ENCODE measurements around the gene MVB12B.

The MVB12B gene

GRCh38 chr9:126522612-126523356 lies 196.2 kb downstream of the MVB12B start:
- Histone ChIP-seq H3K27me3 (ENCODE audit: insufficient read depth, low read depth, severe bottlenecking) (no peaks in the 10 kb centered on the region), H3K9me3 (ENCODE audit: severe bottlenecking) (no peaks in the 10 kb centered on the region), H3K4me3 (ENCODE audit: low read depth, low read length) (no peak overlapping the region), H3K27ac (no peak overlapping the region), H3K36me3 (no peaks in the 10 kb centered on the region)
- TF ChIP-seq CTCF (IDR thresholded peaks at IDR 0.05; ENCODE audit: low read depth, low read length) = no peak
- no peak for DNase-seq

GRCh38 chr9:126523611-126524111 lies 197.0 kb downstream of the MVB12B start:
- H3K4me3 ChIP-seq (ENCODE audit: low read depth, low read length) = no peak overlapping the region
- H3K27ac ChIP-seq = no peak overlapping the region
- H3K36me3 ChIP-seq = no peaks in the 10 kb centered on the region
- TF ChIP-seq CTCF (IDR thresholded peaks at IDR 0.05; ENCODE audit: low read depth, low read length) = no peak
- H3K27me3 ChIP-seq (ENCODE audit: insufficient read depth, low read depth, severe bottlenecking) = no peaks in the 10 kb centered on the region
- H3K9me3 ChIP-seq (ENCODE audit: severe bottlenecking) = no peaks in the 10 kb centered on the region
- no peak for DNase-seq

- DNase-seq = no peak
- Histone ChIP-seq H3K27ac (no peak overlapping the region), H3K9me3 (ENCODE audit: severe bottlenecking) (no peaks in the 10 kb centered on the region), H3K4me3 (ENCODE audit: low read depth, low read length) (no peak overlapping the region), H3K36me3 (no peaks in the 10 kb centered on the region), H3K27me3 (ENCODE audit: insufficient read depth, low read depth, severe bottlenecking) (no peaks in the 10 kb centered on the region)
- no peak for TF ChIP-seq CTCF (IDR thresholded peaks at IDR 0.05; ENCODE audit: low read depth, low read length)
These were observed 197.9 kb downstream of the MVB12B start for GRCh38 chr9:126524353-126525077.

- no peaks in the 10 kb centered on the region for H3K27me3 ChIP-seq (ENCODE audit: insufficient read depth, low read depth, severe bottlenecking)
- no peak for DNase-seq
- TF ChIP-seq CTCF (IDR thresholded peaks at IDR 0.05; ENCODE audit: low read depth, low read length) = no peak
- no peak overlapping the region for H3K4me3 ChIP-seq (ENCODE audit: low read depth, low read length)
- no peaks in the 10 kb centered on the region for H3K36me3 ChIP-seq
- no peak overlapping the region for H3K27ac ChIP-seq
- H3K9me3 ChIP-seq (ENCODE audit: severe bottlenecking) = no peaks in the 10 kb centered on the region
These were observed 199.8 kb downstream of the MVB12B start for GRCh38 chr9:126526218-126527108.

GRCh38 chr9:126527109-126527825 lies 200.6 kb downstream of the MVB12B start:
- Histone ChIP-seq H3K27me3 (ENCODE audit: insufficient read depth, low read depth, severe bottlenecking) (no peaks in the 10 kb centered on the region), H3K36me3 (no peaks in the 10 kb centered on the region), H3K9me3 (ENCODE audit: severe bottlenecking) (no peaks in the 10 kb centered on the region), H3K4me3 (ENCODE audit: low read depth, low read length) (no peak overlapping the region), H3K27ac (no peak overlapping the region)
- no peak for TF ChIP-seq CTCF (IDR thresholded peaks at IDR 0.05; ENCODE audit: low read depth, low read length)
- no peak for DNase-seq
